GM11168 (cell line): Measurements from ENCODE around the gene NEUROD2.

ENCODE experiments used
- in situ Hi-C: fragments of 300-500 bp; cut with MboI; formaldehyde crosslinking; loops from one replicate; pipeline ENCODE4 v1.12.0; 2022; ENCODE audit warnings: low sequenced_read_pairs; ENCODE audit not compliant: unreplicated experiment

NEUROD2 gene

DNA sequence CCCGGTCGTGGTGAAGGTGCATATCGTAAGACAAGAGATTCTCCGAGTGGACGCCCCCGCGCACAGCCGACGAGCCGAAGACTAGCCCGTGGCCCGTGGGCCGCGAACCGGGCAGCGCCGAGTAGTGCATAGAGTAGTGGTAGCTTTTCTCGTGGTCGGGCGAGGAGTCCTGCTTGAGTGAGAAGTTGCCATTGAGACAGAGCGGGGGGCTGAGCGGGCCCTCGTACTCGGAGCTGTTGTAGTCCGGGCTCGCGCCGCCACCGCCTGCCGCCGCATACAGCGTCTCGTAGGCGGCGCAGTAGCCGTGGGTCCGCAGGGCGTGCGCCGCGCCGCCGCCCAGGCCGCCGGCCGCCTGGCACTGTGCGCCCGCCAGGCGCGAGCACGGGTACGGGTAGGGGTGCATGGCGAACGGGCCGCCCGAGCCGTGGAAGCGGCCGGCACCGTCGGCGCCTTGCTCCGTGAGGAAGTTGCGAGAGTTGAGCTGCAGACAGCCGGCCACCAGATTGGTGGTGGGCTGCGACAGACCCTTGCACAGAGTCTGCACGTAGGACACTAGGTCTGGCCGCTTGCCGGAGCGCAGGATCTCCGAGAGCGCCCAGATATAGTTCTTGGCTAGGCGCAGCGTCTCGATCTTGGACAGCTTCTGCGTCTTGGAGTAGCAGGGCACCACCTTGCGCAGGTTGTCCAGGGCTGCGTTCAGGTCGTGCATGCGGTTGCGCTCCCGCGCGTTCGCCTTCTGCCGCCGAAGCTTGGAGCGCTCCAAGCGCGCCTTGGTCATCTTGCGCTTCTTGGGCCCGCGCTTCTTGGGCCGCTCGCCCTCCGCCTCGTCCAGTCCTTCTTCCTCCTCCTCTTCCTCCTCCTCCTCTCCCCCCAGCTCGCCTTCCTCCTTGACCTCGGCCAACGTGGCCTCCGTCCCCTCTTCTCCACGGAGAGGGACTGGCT lies 2.0 kb downstream of the NEUROD2 start:
- in situ Hi-C loops, result no loop called here

DNA sequence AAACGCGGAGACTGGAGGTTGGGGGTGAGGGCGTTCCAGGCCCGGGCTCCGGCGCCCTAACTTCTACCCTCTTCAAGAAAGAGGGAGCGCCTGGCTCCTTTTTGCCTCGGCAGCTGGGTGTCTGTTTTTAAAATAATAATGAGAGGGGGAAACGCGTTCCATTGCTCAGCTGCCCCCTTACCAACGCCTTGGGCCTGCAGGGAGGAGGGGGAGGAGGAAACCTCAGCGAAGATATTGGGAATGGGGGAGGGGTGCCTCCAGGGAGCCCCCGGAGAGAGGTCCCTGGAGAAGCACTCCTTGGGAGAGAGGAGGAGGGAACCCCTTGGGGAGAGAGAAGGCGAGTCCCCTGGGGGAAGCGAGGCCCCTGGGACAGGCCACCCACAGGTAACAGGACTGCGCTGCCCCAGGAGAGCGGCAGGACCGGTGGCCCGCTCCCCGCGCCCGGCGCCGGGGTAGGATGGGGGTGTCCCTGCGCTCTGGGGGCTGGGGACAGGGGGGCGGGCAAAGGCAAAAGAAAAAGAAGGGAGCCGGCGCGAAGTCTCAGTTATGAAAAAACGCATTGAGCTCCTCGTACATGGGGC lies 2.7 kb downstream of the NEUROD2 start:
- in situ Hi-C loops, result no loop called here

DNA sequence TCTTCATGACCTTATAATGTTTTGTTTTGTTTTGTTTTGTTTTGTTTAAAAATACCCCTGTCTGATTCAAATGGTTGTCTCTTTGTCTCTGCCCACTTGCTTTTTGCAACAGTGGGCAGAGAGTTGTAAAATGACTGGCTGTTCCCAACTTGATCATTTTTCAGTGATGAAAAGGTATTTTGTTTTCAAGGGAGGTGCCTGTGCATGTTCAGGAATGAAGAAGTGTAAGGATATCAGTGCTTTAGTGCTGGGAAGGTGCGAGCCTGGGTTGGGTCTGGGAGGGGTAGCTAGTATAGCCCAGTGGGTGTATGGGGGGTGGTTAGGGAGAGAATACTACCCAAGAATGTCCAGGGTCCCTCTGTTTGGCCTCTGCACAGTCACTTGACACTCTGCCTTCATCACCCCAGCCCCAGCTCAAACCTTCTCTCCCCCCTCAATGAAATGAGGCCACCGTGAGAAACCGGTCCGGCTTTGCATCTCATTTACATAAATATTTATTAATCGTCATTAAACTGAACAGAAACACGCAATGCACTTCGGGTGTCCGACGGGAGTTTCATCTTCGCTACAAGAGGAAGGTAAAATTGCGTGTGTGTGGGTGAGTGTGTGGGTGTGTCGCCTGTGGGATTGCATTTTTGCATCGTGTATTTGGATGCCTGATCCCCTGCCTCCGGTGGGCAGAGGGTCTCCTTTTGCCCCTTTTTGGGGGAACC lies 4.3 kb downstream of the NEUROD2 start:
- in situ Hi-C loops, result no loop called here

DNA sequence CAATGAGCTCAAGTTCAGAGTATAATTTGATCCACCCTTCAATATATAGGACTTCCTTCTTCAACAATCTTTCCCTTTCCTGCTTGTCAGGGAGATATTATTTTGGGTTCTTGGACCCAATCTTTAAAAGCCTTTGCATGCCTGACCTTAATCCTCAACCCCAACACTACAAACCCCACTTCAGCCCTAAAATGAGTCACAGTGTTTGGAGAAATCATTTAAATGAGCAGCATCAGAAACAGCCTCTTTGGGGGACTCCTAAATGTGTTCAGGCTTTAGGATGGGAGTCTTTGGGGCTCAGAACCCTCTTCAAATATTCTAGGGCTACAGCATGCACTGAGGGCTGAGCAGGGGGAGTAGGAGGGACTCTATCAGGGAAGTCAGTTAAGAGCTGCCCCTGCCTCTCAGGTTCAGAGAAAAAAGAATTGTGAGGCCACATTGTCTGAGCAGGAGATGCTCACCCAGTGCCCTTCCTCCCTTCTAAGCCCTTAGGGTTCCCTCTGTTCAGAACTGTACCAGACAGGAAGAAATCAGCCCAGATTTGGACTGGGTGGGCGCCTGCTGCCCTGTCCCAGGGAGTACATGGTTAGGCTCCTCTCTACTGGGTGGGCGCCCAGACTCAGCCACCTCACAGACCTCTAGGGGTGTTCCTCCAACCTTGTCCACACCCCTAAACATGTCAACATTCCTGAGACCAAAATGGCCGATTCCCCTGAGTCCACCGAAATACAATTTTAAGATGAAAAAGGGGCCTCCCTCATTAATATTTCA lies 5.0 kb downstream of the NEUROD2 start:
- in situ Hi-C loops, result no loop called here

DNA sequence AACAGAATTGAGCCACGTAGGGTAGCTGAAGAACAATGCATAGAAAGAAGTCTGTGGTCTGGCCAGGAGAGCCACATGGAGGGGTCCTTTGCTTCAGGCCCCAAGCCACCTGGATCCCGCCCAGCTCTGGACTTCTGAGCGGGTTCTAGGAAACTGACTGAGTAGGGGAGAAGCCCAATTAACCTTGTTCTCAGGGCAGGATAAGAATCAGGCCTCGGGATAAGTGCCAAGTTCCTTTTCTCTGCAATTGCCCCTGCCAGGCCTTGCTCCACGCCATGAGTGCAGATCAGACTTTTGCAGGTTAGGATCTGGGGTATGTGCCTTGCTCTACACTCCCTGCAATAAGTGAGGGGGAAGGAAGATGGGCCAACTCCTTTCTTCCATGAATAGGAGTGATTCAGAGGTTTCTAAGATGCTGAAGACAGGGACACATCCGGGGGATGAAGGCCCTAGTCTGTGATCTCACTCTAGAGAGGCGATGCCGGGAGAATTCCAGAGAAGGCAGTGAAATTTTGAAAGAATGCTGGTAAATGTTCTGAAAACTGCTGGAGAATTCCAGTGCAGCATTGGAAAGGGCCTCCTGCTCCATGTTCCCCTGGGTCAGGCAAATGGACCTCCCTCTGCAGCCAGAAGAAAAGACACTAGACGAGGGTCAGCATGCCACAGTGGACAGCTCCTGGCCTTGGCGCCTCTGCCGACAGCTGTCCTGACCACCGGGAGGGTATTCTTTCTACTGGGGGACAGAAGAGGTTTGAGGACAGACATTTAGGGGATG lies 5.8 kb downstream of the NEUROD2 start:
- in situ Hi-C loops, result no loop called here

DNA sequence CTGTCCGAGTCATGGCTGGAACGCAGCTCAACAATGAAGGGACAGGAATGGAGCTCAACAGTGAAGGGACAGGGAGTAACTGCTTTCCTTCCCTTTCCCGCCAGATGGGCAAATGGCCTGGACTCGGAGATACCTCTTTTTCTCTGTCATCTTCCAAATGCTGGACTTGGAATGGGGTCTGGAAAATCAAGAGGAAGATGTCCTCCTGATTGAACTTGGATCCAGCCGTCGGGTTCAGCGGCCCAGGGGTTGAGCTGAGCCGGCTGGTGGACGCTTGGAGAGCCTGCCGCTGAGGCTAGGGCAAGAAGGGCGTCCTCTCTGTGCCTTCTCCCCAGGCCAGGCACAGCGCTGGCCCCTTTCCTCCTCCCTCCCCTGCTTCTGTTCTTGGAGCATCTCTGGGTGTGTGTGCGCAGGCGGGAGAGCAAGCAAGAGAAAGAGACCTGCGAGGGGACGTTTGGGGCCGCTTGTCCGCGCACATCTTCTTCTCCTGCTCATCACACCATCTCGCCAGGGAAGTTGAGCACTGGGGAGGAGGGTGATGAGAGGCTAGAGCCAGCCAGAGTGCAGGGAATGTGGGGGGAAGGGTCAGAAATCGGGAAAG lies 6.6 kb downstream of the NEUROD2 start:
- in situ Hi-C loops, result no loop called here

DNA sequence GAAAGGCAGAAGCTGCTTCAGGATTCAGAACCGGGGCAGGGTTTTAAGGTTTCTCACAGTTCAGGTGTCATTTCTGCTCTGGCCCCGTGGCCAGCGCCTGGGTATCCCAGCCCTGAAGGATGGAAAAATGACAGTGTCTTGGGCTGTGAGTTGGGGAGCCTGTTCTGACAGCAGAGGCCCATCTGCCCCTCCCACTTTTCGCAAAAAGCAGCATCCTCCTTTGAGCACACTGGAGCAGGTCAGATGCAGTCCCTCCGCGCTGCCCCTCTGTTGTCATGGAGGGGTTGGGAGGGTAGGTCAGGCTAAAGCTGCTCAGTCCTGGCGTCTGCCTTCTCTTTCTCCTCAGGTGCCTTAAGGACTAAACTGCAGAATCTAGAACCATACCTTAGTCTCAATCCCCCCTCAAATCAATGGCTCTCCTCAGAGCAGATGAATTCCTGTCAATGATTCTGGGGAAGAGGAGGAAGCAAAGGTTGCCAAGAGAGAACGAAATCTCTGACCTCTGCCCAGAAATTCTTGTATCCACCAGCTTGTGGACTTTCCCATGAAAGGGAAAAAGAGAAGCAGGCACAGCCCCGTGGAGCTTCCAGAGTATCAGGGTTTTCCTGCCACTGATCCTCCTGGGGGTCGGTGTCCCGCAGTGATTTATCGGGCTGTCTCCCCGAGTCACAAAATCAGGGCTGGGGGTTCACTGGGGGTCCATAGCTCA lies 7.3 kb downstream of the NEUROD2 start:
- in situ Hi-C loops, result no loop called here

DNA sequence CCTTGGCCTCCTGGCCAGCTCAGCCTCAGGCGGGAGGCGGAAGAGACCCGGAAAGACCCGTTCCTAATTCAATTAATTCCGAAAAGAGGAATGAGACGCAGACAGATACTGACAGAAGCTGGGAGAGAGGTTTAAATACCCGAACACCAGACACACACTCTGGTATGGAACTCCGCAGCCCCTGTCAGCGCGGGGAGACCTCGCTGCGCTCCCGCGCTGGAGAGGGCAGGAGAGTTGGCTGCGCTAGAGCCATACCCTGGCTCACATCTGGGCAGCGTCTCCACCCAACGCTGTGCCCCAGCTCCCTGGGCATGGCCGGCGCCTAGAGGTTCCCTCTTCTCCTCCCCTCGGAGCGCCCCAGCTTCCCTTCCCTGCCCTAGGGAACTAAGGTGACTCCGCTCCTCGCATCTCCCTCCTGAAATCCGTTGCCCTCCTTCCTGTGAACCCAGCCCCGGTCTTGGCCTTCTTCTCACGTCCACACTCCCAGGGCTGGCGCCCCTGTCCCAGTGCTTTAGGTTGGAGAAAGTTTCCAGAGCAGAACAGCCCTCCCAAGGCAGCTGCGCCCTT lies 8.0 kb downstream of the NEUROD2 start:
- in situ Hi-C loops, result no loop called here

DNA sequence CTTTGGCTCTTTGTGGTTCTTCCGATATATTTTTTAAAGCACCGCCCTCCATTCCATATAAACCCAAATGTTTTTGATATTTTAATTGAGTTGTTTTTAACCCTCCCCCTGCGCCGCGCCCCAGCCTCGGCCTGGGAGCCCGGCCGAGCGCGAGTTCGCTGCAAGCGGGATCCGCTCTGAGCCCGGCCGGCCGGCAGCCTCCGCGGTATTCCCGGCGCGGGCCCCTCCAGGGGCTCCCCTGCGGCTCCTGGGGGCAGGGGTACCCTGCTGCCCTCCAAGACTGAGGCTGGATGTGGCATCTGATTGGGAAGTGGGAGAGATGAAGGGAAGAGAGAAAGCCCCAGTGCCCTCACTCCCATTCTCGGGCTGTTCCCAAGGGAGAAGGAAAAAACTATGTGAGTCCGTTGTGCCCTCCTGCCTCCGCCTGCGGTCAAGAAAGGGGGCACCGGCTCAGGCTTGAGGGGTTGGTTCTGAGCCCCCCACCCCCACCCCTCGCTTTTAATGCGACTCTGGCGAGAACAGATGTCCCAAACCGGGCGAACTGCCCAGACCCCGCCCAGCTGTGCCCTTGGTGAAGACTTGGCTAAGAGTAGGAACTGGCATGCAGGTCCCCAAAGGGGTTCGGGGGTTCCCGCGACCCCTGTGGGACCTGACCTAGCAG lies 8.6 kb downstream of the NEUROD2 start:
- in situ Hi-C loops, result no loop called here

DNA sequence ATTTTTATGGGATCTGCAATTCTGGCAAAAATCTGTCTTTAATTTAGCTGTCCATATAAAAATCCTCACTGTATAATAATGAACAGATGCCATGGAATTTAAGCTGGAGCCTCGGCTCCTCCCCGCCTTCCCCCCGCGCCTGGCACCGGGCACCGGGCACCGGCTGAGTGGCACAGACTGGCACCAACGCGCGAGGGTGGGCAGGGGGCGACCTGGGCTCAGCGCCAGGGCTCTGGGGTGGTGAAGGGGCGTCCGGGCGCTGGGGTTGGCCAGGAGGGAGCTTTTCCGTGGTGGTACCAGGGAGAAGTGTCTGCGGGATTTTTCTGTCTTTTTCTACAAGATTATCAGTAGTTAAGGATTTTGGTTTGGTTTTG lies 9.1 kb downstream of the NEUROD2 start:
- in situ Hi-C loops, result no loop called here

DNA sequence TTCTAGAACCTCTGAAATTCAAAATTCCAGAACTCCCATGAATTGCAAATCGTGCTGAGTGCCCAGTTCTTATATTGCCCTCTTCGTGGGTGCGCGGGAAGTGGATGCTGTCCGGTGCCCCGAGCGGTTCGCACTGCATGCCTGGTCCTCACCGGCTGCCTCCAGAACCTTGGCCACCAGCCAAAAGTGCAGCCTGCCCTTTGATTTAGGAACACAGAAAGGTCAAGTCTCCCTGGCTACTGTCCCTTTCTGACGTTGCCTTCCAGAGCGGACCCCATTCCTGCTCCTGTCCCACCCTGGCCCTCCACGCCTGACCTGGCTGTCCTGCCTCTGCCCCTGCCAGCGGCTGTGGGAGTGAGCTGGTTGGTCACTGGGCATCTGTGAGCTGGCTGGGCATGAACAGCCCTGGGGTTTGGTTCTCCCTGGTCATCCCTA lies 9.7 kb downstream of the NEUROD2 start:
- in situ Hi-C loops, result no loop called here

DNA sequence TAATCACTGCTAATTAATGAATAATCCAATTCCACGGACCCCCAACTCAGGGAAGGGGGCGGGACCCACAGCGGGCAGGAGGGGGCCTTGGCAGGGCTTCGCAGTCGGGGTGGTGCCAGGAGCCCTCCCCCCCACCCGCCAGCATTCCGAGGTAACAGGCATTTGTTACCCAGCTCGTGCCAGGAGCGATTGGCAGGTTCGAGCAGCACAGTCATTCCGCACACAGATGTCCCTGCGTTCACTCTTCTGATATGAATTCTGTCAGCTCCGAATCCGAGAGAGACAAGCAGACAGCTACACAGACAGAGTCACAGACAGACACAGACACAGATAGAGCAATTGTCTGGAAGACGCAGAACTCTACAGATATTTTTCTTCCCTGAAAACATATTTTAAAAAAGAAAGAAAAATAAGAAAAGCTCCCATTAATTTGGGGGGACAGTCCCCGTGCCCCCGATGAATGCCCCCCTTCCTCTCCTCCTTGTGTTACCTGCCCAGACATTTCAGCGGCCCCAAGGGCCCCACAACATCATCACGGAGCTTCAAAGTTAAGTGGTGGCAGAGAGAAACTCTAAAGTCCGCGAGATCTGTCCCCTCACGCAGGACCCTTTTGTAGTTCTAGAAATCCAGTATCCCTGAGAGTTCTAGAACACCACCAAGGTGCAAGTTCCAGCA lies 10.2 kb downstream of the NEUROD2 start:
- in situ Hi-C loops, result no loop called here

DNA sequence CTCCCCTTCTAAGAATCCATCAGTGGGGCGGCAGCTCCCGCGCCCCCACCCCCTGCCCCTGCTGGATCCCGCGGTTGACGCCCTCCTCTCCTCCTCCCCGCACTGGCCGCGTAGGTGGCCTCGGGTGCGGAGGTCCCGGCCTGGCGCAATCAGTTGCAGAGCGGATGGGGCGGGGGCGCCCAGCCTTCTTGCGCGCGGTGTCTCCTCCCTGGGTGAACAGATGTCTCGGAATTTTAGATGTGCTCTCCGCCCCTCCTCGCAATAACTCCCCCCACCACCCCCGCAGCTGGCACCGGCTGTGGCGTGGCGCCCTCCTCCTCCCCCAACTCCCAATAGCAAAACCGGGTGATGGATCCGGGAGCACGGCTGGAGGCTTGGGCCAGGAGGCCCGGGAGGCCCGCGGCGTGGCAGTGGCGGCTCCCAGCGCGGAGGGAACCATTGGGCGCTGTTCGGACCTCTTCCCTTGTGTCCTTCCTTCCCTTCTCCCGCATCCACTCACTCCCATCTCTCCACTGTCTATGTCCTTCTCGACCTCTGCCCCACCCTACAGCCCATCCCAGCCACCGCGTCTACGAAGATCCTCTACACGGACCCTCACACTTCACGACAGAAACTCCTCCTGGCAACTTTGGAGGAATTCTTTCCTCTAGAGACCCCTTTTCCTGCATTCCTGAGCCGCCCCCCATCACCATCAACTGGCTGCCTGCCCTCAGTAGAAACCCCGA lies 11.0 kb downstream of the NEUROD2 start:
- in situ Hi-C loops, result no loop called here

DNA sequence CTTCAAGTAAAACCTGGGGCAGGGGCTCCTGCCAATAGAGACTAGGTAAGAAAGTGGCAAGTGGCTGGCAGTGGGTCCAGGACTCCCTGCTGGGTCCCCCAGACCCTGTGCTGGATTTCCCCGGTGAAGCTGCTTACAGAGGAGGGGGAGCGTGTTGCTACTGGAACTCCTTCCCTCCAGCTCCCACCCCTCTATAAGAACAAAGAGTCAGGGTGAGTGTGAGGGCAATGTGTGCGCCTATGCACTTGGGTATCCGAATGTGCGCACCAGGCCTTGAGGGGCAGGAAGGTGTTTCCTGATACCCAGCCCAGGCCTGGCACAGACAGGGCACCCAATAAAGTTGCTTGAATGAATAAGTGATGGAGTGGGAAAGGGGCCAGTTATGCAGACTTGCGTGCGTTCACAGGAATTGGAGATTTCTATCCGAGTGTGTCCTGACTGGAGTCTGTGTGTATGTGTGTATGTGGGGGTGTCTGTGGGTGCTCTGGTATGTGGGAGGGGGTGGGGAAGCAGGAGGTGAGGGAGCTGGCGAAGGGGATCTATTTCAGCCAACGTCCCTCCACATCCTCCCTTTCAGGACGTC lies 11.7 kb downstream of the NEUROD2 start:
- in situ Hi-C loops, result no loop called here

DNA sequence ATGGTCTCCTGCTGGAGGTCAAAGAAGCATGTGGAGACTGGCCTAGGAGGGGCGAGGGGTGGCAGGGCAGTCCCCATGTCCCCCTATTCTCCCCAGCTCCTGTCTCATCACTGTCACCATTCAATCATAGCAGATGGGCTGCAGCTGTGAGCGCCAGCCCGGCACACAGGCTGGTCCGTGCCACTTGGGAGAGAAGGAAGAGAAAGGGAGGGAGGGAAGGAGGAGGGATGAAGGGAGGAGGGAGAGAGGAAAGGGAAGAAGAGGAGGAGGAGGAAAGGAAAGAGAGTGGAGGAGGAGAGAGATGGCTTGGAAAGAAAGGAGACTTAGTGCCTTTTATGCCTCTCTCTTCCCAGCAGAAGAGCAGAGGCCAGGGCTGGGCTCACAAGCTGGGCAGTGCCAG lies 12.4 kb downstream of the NEUROD2 start:
- in situ Hi-C loops, result no loop called here

DNA sequence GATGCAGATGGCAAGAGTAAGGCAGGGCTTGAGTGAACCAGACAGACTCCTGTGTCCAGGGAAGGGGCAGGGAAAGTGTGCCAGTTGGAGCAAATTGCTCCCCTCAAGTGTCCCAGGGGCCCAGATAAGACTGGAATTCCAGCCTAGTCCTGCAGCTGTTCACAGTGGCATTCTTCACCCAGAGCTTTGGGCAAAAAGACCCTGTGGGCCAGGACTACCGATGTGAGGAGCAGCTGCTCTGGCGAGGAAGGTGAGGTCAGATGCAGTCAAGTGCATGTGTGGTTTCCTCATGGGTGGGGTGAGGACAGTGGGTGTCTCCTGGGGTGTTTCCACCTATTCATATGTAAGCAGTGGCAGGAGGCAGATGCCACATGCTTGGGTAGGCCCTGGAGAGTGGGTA lies 14.3 kb downstream of the NEUROD2 start:
- in situ Hi-C loops, result no loop called here
